Fibroblast of mammary gland (primary cell): Measurements from ENCODE around the gene SYT10.

ENCODE experiments used
- DNase-seq: peaks from one replicate; pipeline ENCODE4 v3.0.0-alpha.2; 2010; ENCODE audit warnings: low read depth
- H3K4me3 ChIP-seq: 2 replicates; pipeline ENCODE4 v1.5.1; 2011; ENCODE audit warnings: low read depth, mild to moderate bottlenecking, low read length, moderate library complexity; ENCODE audit not compliant: control insufficient read depth
- CTCF ChIP-seq: conservative IDR thresholded peaks from 2 replicates; pipeline ENCODE4 v1.5.1; 2011; ENCODE audit warnings: low read depth, low read length, inconsistent platforms; ENCODE audit not compliant: control insufficient read depth, insufficient read depth

SYT10 gene

GRCh38 chr12:33439587-33440011, at the start of gene SYT10:
TSS of gene SYT10 (minus strand) at chr12:33439819. CDS start at chr12:33439522, 297 bp downstream.
- DNase-seq, result no peak
- TF ChIP-seq CTCF, result no peak
- H3K4me3 ChIP-seq, result peak within 1 kb of the TSS; percentile 35

- no peak for TF ChIP-seq CTCF
- H3K4me3 ChIP-seq, result no peak overlapping the region
- DNase-seq, result no peak
Observed at GRCh38 chr12:33488036-33488435, 48.4 kb upstream of the SYT10 start.

GRCh38 chr12:33486058-33486457, 46.4 kb upstream of the SYT10 start:
- no peak for DNase-seq
- TF ChIP-seq CTCF, result no peak
- H3K4me3 ChIP-seq, result no peak overlapping the region

GRCh38 chr12:33484161-33484560, 44.5 kb upstream of the SYT10 start:
- no peak for TF ChIP-seq CTCF
- no peak for DNase-seq
- no peak overlapping the region for H3K4me3 ChIP-seq

- TF ChIP-seq CTCF, result no peak
- H3K4me3 ChIP-seq, result no peak overlapping the region
- no peak for DNase-seq
Observed at GRCh38 chr12:33480366-33480765, 40.7 kb upstream of the SYT10 start.

- no peak for TF ChIP-seq CTCF
- no peak overlapping the region for H3K4me3 ChIP-seq
- DNase-seq, result peak; percentile 2
Observed at GRCh38 chr12:33476058-33476457, 36.4 kb upstream of the SYT10 start.

GRCh38 chr12:33472299-33472698, 32.7 kb upstream of the SYT10 start:
- DNase-seq, result no peak
- no peak for TF ChIP-seq CTCF
- H3K4me3 ChIP-seq, result no peak overlapping the region
